IMR-90 (cell line): Measurements from ENCODE around the gene SP8. TPM values are rescaled to one million over a fixed set of nuclear protein-coding genes. Genes with fewer than 3 reads are reported as not detected.

Source experiments
- ATAC-seq: fragments of 200-7000 bp; cut with Tn5 transposase; 2 replicates; pipeline ENCODE4 v1.9.1; 2020; ENCODE audit warnings: low read depth, mild to moderate bottlenecking, moderate library complexity
- BruUV-seq: library from RNA; stranded (reverse); fragments of 400-500 nt; replicated peaks from 2 replicates; lab custom pipeline; 2021; lab: Mats Ljungman, UMichigan
- CTCF ChIA-PET: fragments of 300-600 bp; formaldehyde crosslinking; extraction: SDS; loops from one replicate; lab custom pipeline; 2021; ENCODE audit warnings: antibody characterized with exemption; lab: Yijun Ruan, JAX
- POLR2A ChIA-PET: fragments of 300-600 bp; sonication (Branson Sonifier 250); formaldehyde crosslinking; loops from one replicate; lab custom pipeline; 2022; ENCODE audit warnings: antibody characterized with exemption; ENCODE audit not compliant: unreplicated experiment; lab: Charles Lee
- DNase-seq: peaks from one replicate; pipeline ENCODE4 v3.0.0; 2013
- H2AFZ ChIP-seq: replicated peaks from 2 replicates; pipeline ENCODE3; 2013; ENCODE audit warnings: low read length, mild to moderate bottlenecking; ENCODE audit not compliant: poor library complexity
- H2AK5ac ChIP-seq: 2 replicates; pipeline ENCODE4 v1.6.1; 2013; ENCODE audit warnings: low read depth, low read length, inconsistent platforms
- H2AK9ac ChIP-seq: replicated peaks from 2 replicates; pipeline ENCODE3; 2013; ENCODE audit warnings: mild to moderate bottlenecking, low read depth, low read length, moderate library complexity; ENCODE audit not compliant: poor library complexity
- H2BK120ac ChIP-seq: 2 replicates; pipeline ENCODE4 v1.6.1; 2013; ENCODE audit warnings: low read depth, low read length, inconsistent platforms
- H2BK15ac ChIP-seq: 3 replicates; pipeline ENCODE4 v1.6.1; 2013; ENCODE audit warnings: low read depth, low read length, inconsistent platforms
- H2BK20ac ChIP-seq: 2 replicates; pipeline ENCODE4 v1.6.1; 2013; ENCODE audit warnings: low read depth, mild to moderate bottlenecking, inconsistent platforms, low read length, moderate library complexity
- H2BK5ac ChIP-seq: 2 replicates; pipeline ENCODE4 v1.6.1; 2013; ENCODE audit warnings: mild to moderate bottlenecking, low read depth, low read length, inconsistent platforms; ENCODE audit not compliant: poor library complexity, severe bottlenecking
- H3K14ac ChIP-seq: replicated peaks from 2 replicates; pipeline ENCODE4 v1.6.1; 2013; ENCODE audit warnings: low read depth, low read length, inconsistent platforms
- H3K18ac ChIP-seq: 2 replicates; pipeline ENCODE4 v1.6.1; 2013; ENCODE audit warnings: low read depth, low read length, control low read depth
- H3K23ac ChIP-seq: 2 replicates; pipeline ENCODE4 v1.6.1; 2013; ENCODE audit warnings: low read depth, low read length, inconsistent platforms
- H3K27ac ChIP-seq: 2 replicates; pipeline ENCODE4 v1.5.1; 2013; ENCODE audit warnings: mild to moderate bottlenecking, control low read depth, low read length; ENCODE audit not compliant: insufficient read depth
- H3K27me3 ChIP-seq: 2 replicates; pipeline ENCODE4 v1.6.1; 2013; ENCODE audit warnings: low read length; ENCODE audit not compliant: control insufficient read depth, insufficient read depth
- H3K36me3 ChIP-seq: 2 replicates; pipeline ENCODE4 v1.6.1; 2013; ENCODE audit warnings: low read length, mixed read lengths; ENCODE audit not compliant: control insufficient read depth, insufficient read depth
- H3K4ac ChIP-seq: 2 replicates; pipeline ENCODE4 v1.6.1; 2013; ENCODE audit warnings: low read depth, low read length, inconsistent platforms
- H3K4me1 ChIP-seq: 2 replicates; pipeline ENCODE4 v1.6.1; 2013; ENCODE audit warnings: low read length, mixed read lengths; ENCODE audit not compliant: control insufficient read depth, insufficient read depth
- H3K4me2 ChIP-seq: 2 replicates; pipeline ENCODE4 v1.6.1; 2013; ENCODE audit warnings: low read depth, mild to moderate bottlenecking, control low read depth, low read length, moderate library complexity
- H3K4me3 ChIP-seq: 2 replicates; pipeline ENCODE4 v1.5.1; 2013; ENCODE audit warnings: low read depth, mild to moderate bottlenecking, control low read depth, low read length, moderate library complexity; ENCODE audit not compliant: insufficient read depth
- H3K56ac ChIP-seq: 2 replicates; pipeline ENCODE4 v1.6.1; 2013; ENCODE audit warnings: low read length, inconsistent platforms; ENCODE audit not compliant: insufficient read depth; ENCODE audit errors: extremely low read depth
- H3K79me1 ChIP-seq, 2 experiments: 2 replicates each; pipeline ENCODE4 v1.6.1; 2013; ENCODE audit warnings: low read length in 2 of 2, inconsistent platforms in 1 of 2, low read depth in 1 of 2
- H3K9ac ChIP-seq: 2 replicates; pipeline ENCODE4 v1.6.1; 2013; ENCODE audit warnings: low read depth, low read length, control low read depth
- H3K9me1 ChIP-seq: 2 replicates; pipeline ENCODE4 v1.6.1; 2013; ENCODE audit warnings: low read length, inconsistent platforms; ENCODE audit not compliant: insufficient read depth
- H3K9me3 ChIP-seq: 2 replicates; pipeline ENCODE4 v1.6.1; 2013; ENCODE audit warnings: low read length; ENCODE audit not compliant: control insufficient read depth, insufficient read depth
- H4K20me1 ChIP-seq: 2 replicates; pipeline ENCODE4 v1.6.1; 2013; ENCODE audit warnings: low read length, inconsistent platforms; ENCODE audit not compliant: insufficient read depth
- H4K5ac ChIP-seq: 2 replicates; pipeline ENCODE4 v1.6.1; 2013; ENCODE audit warnings: mild to moderate bottlenecking, low read depth, low read length, control low read depth
- H4K8ac ChIP-seq, 2 experiments: 2 replicates each; pipeline ENCODE4 v1.6.1; 2013; ENCODE audit warnings: low read depth in 2 of 2, low read length in 2 of 2, control low read depth in 1 of 2, inconsistent platforms in 1 of 2
- H4K91ac ChIP-seq: 2 replicates; pipeline ENCODE4 v1.6.1; 2013; ENCODE audit warnings: low read depth, low read length, inconsistent platforms; ENCODE audit not compliant: insufficient read depth
- CEBPB ChIP-seq: IDR thresholded peaks from 2 replicates; pipeline ENCODE4 v1.6.1; 2012; ENCODE audit warnings: low read depth, low read length, improper control_type of control experiment
- CHD1 ChIP-seq: IDR thresholded peaks from 2 replicates; pipeline ENCODE4 v1.6.1; 2012; ENCODE audit warnings: low read depth, low read length, improper control_type of control experiment
- CTCF ChIP-seq: conservative IDR thresholded peaks from 2 replicates; pipeline ENCODE4 v1.5.1; 2012; ENCODE audit warnings: mild to moderate bottlenecking, low read depth, low read length, improper control_type of control experiment
- ELK1 ChIP-seq: fragments of 150-350 bp; IDR thresholded peaks from 2 replicates; pipeline ENCODE4 v1.6.1; 2016; ENCODE audit warnings: low read depth, mild to moderate bottlenecking, low read length, moderate library complexity, borderline replicate concordance
- FOS ChIP-seq: fragments of 150-350 bp; IDR thresholded peaks from 2 replicates; pipeline ENCODE4 v1.6.1; 2016; ENCODE audit warnings: low read depth, low read length
- MAFK ChIP-seq: IDR thresholded peaks from 2 replicates; pipeline ENCODE4 v1.6.1; 2012; ENCODE audit warnings: low read depth, low read length, improper control_type of control experiment
- MAZ ChIP-seq: IDR thresholded peaks from 2 replicates; pipeline ENCODE4 v1.6.1; 2012; ENCODE audit warnings: low read depth, mild to moderate bottlenecking, low read length, improper control_type of control experiment, moderate library complexity, borderline replicate concordance
- MXI1 ChIP-seq: IDR thresholded peaks from 2 replicates; pipeline ENCODE4 v1.6.1; 2012; ENCODE audit warnings: low read depth, mild to moderate bottlenecking, low read length, moderate library complexity, borderline replicate concordance
- POLR2A ChIP-seq: IDR thresholded peaks from 2 replicates; pipeline ENCODE4 v1.6.1; 2012; ENCODE audit warnings: mild to moderate bottlenecking, low read depth, low read length
- RCOR1 ChIP-seq: IDR thresholded peaks from 2 replicates; pipeline ENCODE4 v1.6.1; 2012; ENCODE audit warnings: mild to moderate bottlenecking, low read length, improper control_type of control experiment; ENCODE audit not compliant: insufficient replicate concordance
- RFX5 ChIP-seq: IDR thresholded peaks from 2 replicates; pipeline ENCODE4 v1.8.0; 2012; ENCODE audit warnings: low read depth, mild to moderate bottlenecking, low read length, moderate library complexity
- WGBS, 2 experiments: methylation state at CpG; one replicate each; pipeline versions ENCODE4 v1.1.5 to v1.1.7; 2013; ENCODE audit warnings: missing lambda C conversion rate in 2 of 2; ENCODE audit not compliant: insufficient read length in 1 of 2; ENCODE audit errors: extremely low coverage in 2 of 2; 5-methylcytosine and 5-hydroxymethylcytosine counted together
- dilution Hi-C: fragments of 300-500 bp; cut with HindIII; formaldehyde crosslinking; loops from one replicate; pipeline ENCODE4 v1.14.3; 2018; ENCODE audit warnings: low sequenced_read_pairs; ENCODE audit not compliant: unreplicated experiment
- in situ Hi-C: fragments of 300-500 bp; cut with MboI; formaldehyde crosslinking; loops from 3 replicates; pipeline ENCODE4 v1.14.3; 2019; ENCODE audit warnings: low sequenced_read_pairs, inconsistent platforms, mixed read lengths
- intact Hi-C: fragments of 100-400 bp; cut with micrococcal nuclease; formaldehyde crosslinking; loops from 2 replicates; pipeline ENCODE4 v1.10.0; 2022
- polyA plus RNA-seq, 3 experiments: library from polyadenylated mRNA; depleted of rRNA; stranded (reverse); fragments of >200 nt; gene quantifications; 2 replicates each; pipeline ENCODE4 v1.2.3, GENCODE V29; 2012; ENCODE audit warnings: low replicate concordance in 1 of 3
- total RNA-seq: library from RNA; depleted of rRNA; stranded (reverse); fragments of >200 nt; gene quantifications from 2 replicates; pipeline ENCODE4 v1.2.3, GENCODE V29; 2012
- TF ChIP-seq, protein P1 (sequence below): fragments of 150-350 bp; IDR thresholded peaks from 2 replicates; pipeline ENCODE4 v1.6.1; 2017; ENCODE audit warnings: mild to moderate bottlenecking, antibody characterized with exemption, low read length, low read depth

The SP8 gene
- total and polyA plus RNA-seq, 2 of the 4 experiments (the other 2 are of a cell fraction), result not detected

DNA sequence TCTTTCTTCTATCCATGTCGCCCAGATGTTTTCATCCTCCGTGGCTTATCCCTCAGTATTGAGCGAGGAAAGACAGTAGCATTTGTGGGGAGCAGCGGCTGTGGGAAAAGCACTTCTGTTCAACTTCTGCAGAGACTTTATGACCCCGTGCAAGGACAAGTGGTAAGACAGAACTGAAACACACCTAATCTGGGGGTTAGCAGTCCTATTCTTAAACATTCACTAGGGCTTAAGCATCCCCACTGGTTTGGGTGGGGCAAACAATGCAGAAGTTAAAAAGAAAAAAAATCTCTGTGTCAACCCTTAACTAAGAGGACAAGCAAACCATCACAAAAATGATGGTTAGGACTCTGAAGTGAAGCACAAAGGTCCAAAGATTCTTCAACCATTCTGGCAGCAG, 43.8 kb downstream of the SP8 start:
- Histone ChIP-seq H2BK5ac (no peak overlapping the region), H3K4me1 (no peaks in the 10 kb centered on the region), H2AK9ac (no peak overlapping the region), H3K18ac (no peak overlapping the region), H3K27ac (no peak overlapping the region), H3K56ac (no peak overlapping the region), H2BK120ac (no peak overlapping the region), H3K9me1 (no peaks in the 10 kb centered on the region), H3K27me3 (no peaks in the 10 kb centered on the region), H3K79me1 (no peaks in the 10 kb centered on the region), H3K4me3 (no peak overlapping the region), H3K4ac (no peak overlapping the region), H3K4me2 (no peak overlapping the region), H3K9me3 (peaks cover 8% of the 10 kb centered on the region; the same call in 1 of the 2 replicates), H3K14ac (no peak overlapping the region), H4K5ac (no peak overlapping the region), H2AK5ac (no peak overlapping the region), H4K20me1 (no peaks in the 10 kb centered on the region), H4K8ac (no peak overlapping the region), H2BK15ac (no peak overlapping the region), H2BK20ac (no peak overlapping the region), H3K23ac (no peak overlapping the region), H4K91ac (no peak overlapping the region), H2AFZ (no peak overlapping the region), H3K36me3 (no peaks in the 10 kb centered on the region), H3K9ac (no peak overlapping the region)
- no peak for ATAC-seq
- dilution Hi-C loops (no loop called here), in situ Hi-C loops (no loop called here), intact Hi-C loops (no loop called here)
- ChIA-PET CTCF (no interaction called here), POLR2A (no interaction called here)
- BruUV-seq, result no TSS peak
- no peak for DNase-seq
- no CpG with 5 or more reads among the region's 5 CpGs for WGBS, 2 experiments
- no peak for TF ChIP-seq CHD1
- TF ChIP-seq RCOR1, result no peak
- TF ChIP-seq MXI1, result no peak
- no peak for TF ChIP-seq ELK1
- no peak for TF ChIP-seq POLR2A
- TF ChIP-seq CTCF, result no peak
- no peak for TF ChIP-seq CEBPB
- TF ChIP-seq RFX5, result no peak
- TF ChIP-seq, protein P1, sequence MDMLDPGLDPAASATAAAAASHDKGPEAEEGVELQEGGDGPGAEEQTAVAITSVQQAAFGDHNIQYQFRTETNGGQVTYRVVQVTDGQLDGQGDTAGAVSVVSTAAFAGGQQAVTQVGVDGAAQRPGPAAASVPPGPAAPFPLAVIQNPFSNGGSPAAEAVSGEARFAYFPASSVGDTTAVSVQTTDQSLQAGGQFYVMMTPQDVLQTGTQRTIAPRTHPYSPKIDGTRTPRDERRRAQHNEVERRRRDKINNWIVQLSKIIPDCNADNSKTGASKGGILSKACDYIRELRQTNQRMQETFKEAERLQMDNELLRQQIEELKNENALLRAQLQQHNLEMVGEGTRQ, result no peak
- TF ChIP-seq FOS, result no peak
- no peak for TF ChIP-seq MAZ
- no peak for TF ChIP-seq MAFK
